ENCODE data around the gene CNTNAP5. TPM values are rescaled to one million over a fixed set of nuclear protein-coding genes. Genes with fewer than 3 reads are reported as not detected.

CNTNAP5 gene
- total RNA-seq, 2 donors from 2014 or later: not detected

DNA sequence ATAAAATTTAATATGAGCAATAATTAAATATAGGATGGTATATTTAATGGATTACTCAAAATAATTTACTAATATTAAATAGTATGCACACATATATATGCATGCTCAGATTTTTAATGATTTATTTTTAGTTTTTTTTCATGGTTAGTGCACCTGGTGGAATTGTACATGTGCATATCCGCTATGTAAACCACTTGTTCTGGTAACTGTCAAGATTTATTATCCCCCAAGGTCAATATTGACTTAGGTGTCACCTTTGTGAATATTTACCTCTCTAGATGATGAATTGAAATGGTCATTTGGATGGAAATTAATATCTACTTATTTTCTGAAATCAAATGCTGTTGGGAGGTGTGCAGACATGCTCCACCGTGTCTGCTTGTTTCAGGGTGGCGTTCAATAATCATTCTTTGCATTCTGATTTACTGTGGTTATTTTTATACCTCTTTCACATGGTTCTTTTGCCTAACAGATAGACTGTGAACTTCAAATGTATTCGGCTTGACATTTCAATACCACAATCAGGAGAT, 14.7 kb downstream of the CNTNAP5 start:
- H3K27ac Mint-ChIP-seq: no peak overlapping the region

DNA sequence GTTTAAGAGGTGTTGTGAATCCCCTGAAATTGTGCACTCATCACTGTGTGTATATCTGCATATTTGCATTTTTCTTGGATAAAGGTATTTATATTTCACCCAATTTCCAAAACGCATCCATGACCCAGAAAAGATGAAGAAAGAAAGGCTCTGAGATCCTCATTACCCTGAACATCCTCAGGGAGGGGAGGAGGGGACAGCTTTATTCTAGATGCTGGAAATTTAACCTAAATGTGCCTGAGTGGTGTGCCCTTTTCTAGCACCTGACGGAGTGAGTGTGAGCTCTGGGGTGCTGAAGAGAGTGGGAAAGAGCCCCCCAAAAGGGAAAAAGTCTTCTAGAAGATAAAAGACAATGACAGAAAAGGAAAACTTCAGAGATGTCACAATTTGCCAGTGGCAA, 20.8 kb downstream of the CNTNAP5 start:
- ATAC-seq (replicated peaks): no peak
- Mint-ChIP-seq H3K4me3 (no peak overlapping the region), H3K9me3 (peaks cover 20% of the 10 kb centered on the region), H3K27ac (no peak overlapping the region), H3K4me1 (no peaks in the 10 kb centered on the region), H3K36me3 (ENCODE audit: low read depth) (no peaks in the 10 kb centered on the region), H3K27me3 (no peaks in the 10 kb centered on the region)

More for the DNA sequence above, 14.7 kb downstream of the CNTNAP5 start:
- Mint-ChIP-seq H3K36me3 (ENCODE audit: low read depth) (no peaks in the 10 kb centered on the region), H3K4me3 (no peak overlapping the region), H3K4me1 (no peaks in the 10 kb centered on the region), H3K27me3 (no peaks in the 10 kb centered on the region), H3K9me3 (peaks cover 19% of the 10 kb centered on the region)
- ATAC-seq (replicated peaks): no peak

DNA sequence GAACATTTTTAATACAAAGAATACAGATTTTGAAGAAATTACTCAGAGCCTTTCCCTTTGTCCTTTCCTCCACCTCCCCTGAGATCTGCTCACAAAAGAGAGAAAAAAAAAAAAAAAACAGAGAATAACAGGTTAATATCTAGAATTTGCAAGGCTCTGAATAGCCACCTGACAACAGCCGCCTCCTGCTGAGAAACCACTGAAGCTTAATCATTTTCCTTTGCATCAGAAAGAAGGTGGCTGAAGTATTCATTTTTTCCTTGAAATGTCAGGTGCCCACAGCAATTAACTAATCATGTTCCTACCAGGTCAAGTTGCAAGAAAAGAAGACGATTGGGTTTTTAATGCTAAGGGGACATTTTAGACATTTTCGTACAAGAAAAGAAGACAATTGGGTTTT, 21.2 kb downstream of the CNTNAP5 start:
- Mint-ChIP-seq H3K27me3 (no peaks in the 10 kb centered on the region), H3K4me3 (no peak overlapping the region), H3K4me1 (no peaks in the 10 kb centered on the region), H3K36me3 (ENCODE audit: low read depth) (no peaks in the 10 kb centered on the region), H3K27ac (no peak overlapping the region), H3K9me3 (peaks cover 19% of the 10 kb centered on the region)
- no peak for ATAC-seq (replicated peaks)

DNA sequence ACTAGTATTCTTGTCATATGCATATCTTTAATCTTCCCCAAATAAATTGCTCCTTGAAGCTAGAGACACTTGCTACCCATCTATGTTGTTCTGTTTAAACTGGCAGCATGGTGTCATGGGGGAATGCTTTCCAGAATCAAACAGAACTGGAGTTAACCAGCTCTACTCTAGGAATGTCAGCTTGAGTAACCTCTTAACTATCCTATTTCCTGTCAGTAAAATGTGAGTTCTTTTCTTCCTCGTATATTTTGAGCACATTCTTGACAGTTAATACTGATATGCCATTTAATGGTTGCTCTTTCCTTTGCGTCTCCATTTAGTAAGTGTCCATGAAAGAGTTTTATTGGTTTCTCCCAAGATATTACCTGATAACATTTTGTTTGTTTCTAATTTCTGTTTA, 23.0 kb downstream of the CNTNAP5 start:
- Mint-ChIP-seq H3K36me3 (ENCODE audit: low read depth) (no peaks in the 10 kb centered on the region), H3K27me3 (no peaks in the 10 kb centered on the region), H3K9me3 (peaks cover 16% of the 10 kb centered on the region), H3K4me3 (no peak overlapping the region), H3K4me1 (no peaks in the 10 kb centered on the region), H3K27ac (no peak overlapping the region)
- no peak for ATAC-seq (replicated peaks)

DNA sequence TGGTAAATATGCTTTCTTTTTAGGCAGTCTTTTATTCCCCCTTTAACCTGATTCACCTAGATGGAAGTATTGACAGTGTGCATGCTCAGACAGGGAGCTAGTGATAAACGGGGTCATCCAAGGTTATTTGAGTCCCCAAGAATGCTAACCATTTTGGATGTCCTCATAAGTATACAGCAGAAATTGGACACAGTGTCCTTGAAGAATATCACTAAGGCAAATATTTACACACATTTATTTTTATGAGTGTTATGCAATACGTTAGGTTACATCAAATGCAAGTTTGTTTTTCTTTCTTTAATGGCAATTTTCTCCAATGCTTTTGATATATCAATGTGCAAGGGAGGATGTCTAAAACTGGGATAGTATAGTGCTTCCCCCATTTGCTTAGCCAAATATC, 23.6 kb downstream of the CNTNAP5 start:
- H3K4me3 Mint-ChIP-seq: no peak overlapping the region
- no peaks in the 10 kb centered on the region for H3K4me1 Mint-ChIP-seq
- H3K27ac Mint-ChIP-seq: no peak overlapping the region

DNA sequence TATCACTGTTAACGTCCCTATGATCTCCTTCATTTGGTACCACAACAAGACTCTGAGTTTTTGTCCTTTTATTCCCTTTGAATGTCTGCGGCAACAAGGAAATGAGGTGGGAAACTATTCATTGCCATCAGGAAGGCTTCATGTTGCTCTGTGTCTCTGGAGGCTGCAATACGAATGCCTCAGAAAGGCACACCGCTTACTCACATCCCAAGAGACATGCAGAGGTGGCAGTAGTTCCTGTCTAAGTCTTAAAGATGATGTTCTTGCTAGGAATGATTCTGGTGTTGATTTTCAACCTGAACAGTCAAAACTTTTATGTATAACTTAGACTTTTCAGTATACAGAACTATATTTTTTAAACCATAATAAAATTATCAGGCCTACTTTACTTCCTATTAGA, 24.0 kb downstream of the CNTNAP5 start:
- no peaks in the 10 kb centered on the region for H3K4me1 Mint-ChIP-seq
- no peak overlapping the region for H3K4me3 Mint-ChIP-seq
- H3K36me3 Mint-ChIP-seq (ENCODE audit: low read depth): no peaks in the 10 kb centered on the region
- H3K27ac Mint-ChIP-seq: no peak overlapping the region
- no peaks in the 10 kb centered on the region for H3K27me3 Mint-ChIP-seq
- peaks cover 11% of the 10 kb centered on the region for H3K9me3 Mint-ChIP-seq
- ATAC-seq (replicated peaks): no peak

More for the DNA sequence above, 23.6 kb downstream of the CNTNAP5 start:
- Mint-ChIP-seq H3K36me3 (ENCODE audit: low read depth) (no peaks in the 10 kb centered on the region), H3K9me3 (peaks cover 11% of the 10 kb centered on the region), H3K27me3 (no peaks in the 10 kb centered on the region)
- no peak for ATAC-seq (replicated peaks)

DNA sequence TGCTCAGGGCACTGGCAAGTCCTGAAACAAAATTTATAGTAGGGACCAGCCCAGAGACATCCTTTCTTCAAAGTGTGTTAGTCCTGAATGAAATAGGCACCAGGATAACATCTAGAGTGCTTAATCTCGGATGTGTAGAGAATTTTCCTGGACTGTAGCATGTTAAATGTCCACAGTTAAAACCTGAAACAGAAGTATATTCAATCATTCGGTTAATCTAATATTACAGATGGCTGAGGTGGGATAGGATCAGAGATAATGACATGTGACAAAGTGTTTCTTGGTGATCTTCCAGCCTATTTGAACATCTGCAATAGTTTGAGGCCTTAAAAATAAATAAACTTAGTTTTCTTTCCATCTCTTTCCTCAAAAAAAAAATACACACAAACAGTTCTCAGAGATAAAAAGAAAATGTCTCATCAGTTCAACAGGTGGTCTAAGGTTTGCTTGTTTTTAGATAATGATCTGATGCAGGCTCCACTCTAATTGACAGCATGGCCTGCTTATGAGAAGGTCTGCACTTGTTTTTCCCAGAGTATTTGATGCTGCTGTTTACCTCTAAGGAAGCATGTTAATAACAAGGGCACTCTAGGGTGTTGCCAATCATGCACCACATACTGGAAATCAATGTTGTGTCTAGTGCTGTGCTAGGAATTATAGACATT, 25.9 kb downstream of the CNTNAP5 start:
- no peaks in the 10 kb centered on the region for H3K4me1 Mint-ChIP-seq

DNA sequence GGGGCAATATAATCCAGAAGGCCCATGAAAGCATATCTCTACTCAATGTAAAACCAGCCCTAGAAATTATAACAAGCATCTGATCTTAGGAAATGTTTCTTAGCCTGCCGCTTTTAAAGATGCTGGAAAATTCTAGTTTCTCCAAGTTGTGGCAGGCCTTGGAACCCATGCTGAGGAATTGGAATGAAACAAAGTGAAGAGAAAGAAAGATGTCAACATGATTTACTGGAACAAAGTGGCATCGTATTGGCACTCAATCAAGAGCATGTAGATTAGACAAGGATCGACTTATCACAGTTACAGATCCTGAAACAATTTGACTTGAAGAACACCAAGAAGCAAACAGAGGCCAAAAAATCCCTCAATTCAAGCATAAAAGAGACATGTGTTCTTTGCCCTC, 28.7 kb downstream of the CNTNAP5 start:
- Mint-ChIP-seq H3K4me1 (no peaks in the 10 kb centered on the region), H3K9me3 (peaks cover 14% of the 10 kb centered on the region), H3K27me3 (no peaks in the 10 kb centered on the region), H3K36me3 (ENCODE audit: low read depth) (no peaks in the 10 kb centered on the region), H3K4me3 (no peak overlapping the region), H3K27ac (no peak overlapping the region)
- ATAC-seq (replicated peaks): no peak

More for the DNA sequence above, 25.9 kb downstream of the CNTNAP5 start:
- no peaks in the 10 kb centered on the region for H3K36me3 Mint-ChIP-seq (ENCODE audit: low read depth)
- no peak overlapping the region for H3K4me3 Mint-ChIP-seq
- H3K27me3 Mint-ChIP-seq: no peaks in the 10 kb centered on the region
- peaks cover 20% of the 10 kb centered on the region for H3K9me3 Mint-ChIP-seq
- H3K27ac Mint-ChIP-seq: no peak overlapping the region
- no peak for ATAC-seq (replicated peaks)

DNA sequence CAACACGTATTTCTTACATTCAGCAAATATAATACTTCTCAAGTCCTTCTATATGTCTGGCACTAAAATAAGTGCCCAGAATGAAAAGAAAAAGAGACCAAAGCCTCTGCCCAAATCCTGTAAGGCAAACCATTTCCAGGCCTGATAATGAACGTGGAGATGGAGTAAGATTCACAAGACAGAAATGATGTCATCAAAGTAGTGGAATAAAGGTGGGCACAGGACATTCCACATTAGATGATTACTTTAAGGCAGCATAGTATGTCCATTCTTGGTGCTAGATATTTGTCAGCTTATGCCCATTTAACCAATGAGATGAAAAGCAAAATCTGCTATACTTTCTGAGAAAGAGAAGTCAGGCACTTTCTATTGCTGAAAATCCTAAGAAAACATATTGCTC, 38.5 kb downstream of the CNTNAP5 start:
- Mint-ChIP-seq H3K27ac (no peak overlapping the region), H3K9me3 (peaks cover 6% of the 10 kb centered on the region), H3K36me3 (ENCODE audit: low read depth) (no peaks in the 10 kb centered on the region), H3K4me1 (no peaks in the 10 kb centered on the region), H3K4me3 (no peak overlapping the region), H3K27me3 (no peaks in the 10 kb centered on the region)
- ATAC-seq (replicated peaks): no peak

DNA sequence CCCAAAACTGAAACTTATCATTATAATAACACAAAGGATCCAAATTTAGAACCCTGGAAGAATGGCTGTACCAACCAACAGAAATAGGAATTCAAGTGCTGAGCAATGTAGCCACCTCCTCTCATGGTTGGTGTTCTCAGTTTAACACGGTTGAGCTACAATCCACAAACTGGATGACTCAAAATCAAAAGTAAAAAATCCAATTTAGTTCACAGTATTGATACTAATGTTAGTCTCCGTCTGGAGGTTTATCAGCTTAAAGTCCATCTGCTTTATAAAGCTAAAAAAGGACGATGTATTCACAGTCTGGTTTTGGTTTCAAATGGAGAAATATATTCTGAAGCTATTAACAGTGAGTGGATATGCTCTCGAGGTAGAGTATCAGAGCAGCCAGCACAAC, 40.5 kb downstream of the CNTNAP5 start:
- no peak overlapping the region for H3K27ac Mint-ChIP-seq
- no peaks in the 10 kb centered on the region for H3K36me3 Mint-ChIP-seq (ENCODE audit: low read depth)
- peaks cover 10% of the 10 kb centered on the region for H3K9me3 Mint-ChIP-seq
- H3K4me3 Mint-ChIP-seq: no peak overlapping the region
- ATAC-seq (replicated peaks): no peak
- H3K4me1 Mint-ChIP-seq: no peaks in the 10 kb centered on the region
- no peaks in the 10 kb centered on the region for H3K27me3 Mint-ChIP-seq

DNA sequence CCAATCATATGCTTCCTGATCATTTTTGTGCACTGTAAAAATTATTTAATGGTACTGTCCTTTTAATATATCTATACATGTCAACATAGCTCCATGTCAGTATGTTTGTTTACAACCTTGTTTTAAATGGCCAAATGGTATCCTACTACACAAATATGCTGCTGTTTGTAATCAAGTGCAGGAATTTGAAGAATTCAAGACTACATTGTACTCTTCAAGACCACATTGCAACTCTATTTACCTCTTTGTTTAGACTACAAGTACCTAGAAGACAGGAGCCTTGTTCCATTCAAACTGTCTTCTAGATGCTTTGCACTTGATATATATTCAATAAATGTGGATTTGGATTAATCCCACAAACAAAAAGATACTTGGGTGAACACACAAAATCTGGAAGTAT, 41.7 kb downstream of the CNTNAP5 start:
- Mint-ChIP-seq H3K9me3 (peaks cover 10% of the 10 kb centered on the region), H3K36me3 (ENCODE audit: low read depth) (no peaks in the 10 kb centered on the region), H3K27ac (no peak overlapping the region), H3K27me3 (no peaks in the 10 kb centered on the region), H3K4me1 (no peaks in the 10 kb centered on the region), H3K4me3 (no peak overlapping the region)
- no peak for ATAC-seq (replicated peaks)

DNA sequence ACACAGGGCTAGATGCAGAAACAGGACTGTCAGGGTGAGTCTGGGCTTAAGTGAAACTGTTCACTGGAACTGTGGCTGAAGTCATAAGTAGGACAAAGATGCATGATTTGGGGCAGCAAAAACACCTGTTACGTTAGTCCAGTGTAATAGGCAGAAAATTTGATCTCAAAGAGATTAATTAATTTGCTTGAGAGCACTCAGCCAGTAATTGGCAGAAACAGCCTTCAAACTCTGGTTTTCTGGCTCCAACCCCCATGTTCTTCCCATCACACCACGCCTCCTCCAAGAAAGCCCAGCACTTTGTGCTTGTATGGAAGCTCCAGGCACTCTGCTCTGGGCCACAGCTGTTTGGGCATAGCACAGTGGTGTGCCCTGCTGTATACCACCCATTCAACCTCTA, 54.0 kb downstream of the CNTNAP5 start:
- no peak overlapping the region for H3K27ac Mint-ChIP-seq
- no peak overlapping the region for H3K4me3 Mint-ChIP-seq
- no peak for ATAC-seq (replicated peaks)
- no peaks in the 10 kb centered on the region for H3K4me1 Mint-ChIP-seq
- H3K9me3 Mint-ChIP-seq: no peaks in the 10 kb centered on the region
- no peaks in the 10 kb centered on the region for H3K27me3 Mint-ChIP-seq
- H3K36me3 Mint-ChIP-seq (ENCODE audit: low read depth): no peaks in the 10 kb centered on the region

DNA sequence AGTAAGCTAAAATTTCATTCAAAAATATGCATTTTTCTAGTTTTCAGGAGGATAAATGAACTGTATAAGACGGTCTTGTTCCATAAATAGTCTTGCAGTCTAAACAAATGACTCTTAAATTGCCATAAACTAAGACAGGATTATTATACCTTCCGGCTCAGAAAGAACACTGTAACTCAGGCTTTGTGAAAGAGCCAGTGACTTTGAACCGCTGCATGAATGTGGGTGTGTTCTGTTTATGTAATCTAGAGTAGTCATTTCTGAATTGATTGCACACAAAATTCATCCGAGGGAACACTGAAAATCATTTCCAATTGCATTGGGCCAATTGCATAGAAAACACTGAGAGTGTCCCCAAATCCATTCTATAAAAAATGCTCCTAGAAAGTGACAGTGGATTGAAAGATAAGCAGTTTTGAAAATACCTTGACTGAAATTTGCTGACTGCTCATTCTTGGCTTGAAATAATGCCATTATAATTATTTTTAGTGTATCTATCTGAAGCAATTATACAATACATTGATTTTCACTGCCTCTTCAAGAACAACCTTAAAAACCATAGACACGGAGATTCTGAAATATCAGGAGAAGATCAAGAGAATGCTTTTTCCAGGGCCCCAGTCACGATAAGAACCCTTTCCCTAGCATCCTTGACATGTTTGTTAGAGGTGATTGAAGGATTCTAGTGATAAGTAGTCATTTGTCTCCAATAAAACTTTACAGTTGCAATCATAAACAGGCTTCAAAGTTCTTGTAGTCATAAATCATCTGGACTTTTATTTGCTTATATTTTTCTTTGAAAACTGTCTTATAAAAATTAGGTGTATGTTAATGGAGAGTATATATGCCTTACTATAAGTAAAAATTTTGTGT, 55.4 kb downstream of the CNTNAP5 start:
- H3K27me3 Mint-ChIP-seq: no peaks in the 10 kb centered on the region
- no peaks in the 10 kb centered on the region for H3K4me1 Mint-ChIP-seq
- no peak for ATAC-seq (replicated peaks)
- no peak overlapping the region for H3K27ac Mint-ChIP-seq
- peaks cover 3% of the 10 kb centered on the region for H3K9me3 Mint-ChIP-seq
- H3K4me3 Mint-ChIP-seq: no peak overlapping the region
- no peaks in the 10 kb centered on the region for H3K36me3 Mint-ChIP-seq (ENCODE audit: low read depth)

DNA sequence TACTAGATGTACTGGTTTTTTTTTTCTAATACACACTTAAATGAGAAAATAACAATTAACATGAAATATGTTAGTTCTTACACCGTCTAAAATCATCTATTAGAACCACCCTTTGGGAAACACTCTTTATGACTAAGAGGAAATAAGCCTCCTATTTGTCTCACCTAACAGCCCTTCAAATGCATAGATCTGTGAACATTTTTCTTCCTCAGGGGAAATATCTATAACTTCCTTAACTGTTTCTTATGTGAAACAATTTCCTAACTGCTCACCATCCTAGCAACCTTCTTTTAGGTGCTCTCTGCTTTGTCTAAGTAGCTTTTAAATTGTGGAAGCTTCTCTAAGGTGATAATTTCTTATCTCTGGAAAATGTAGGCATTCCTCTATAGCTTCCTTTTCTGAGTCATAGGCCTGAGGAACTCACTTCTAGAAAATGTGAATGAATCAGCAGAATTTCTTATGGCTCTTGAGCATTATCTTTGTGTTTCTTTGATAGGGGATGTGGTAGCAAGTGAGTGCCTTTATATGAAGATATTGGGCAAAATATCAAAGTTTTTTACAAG, 56.1 kb downstream of the CNTNAP5 start:
- Mint-ChIP-seq H3K4me1 (no peaks in the 10 kb centered on the region), H3K27me3 (no peaks in the 10 kb centered on the region), H3K27ac (no peak overlapping the region), H3K4me3 (no peak overlapping the region), H3K9me3 (peaks cover 7% of the 10 kb centered on the region), H3K36me3 (ENCODE audit: low read depth) (no peaks in the 10 kb centered on the region)
- ATAC-seq (replicated peaks): no peak

DNA sequence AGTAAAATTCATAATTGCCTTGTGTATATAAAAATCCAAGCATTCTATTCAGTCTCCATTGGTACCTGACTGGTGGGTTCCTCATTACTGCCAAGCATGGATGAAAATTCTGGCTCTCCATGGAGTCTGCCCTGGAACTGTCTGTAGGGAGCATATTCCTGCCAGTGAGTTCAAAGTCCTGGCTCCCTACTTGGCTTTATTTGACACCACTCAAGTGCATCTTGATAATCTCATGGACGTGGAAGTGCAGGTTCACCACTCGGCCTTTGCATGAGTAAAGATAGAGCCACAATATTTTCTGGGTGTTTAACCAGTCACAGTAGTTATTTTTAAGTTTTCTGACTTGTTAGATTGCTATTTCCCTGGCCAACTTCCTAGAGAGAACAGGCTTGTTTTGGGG, 63.5 kb downstream of the CNTNAP5 start:
- no peaks in the 10 kb centered on the region for H3K4me1 Mint-ChIP-seq
- H3K4me3 Mint-ChIP-seq: no peak overlapping the region

More for the DNA sequence above, 63.5 kb downstream of the CNTNAP5 start:
- Mint-ChIP-seq H3K27me3 (no peaks in the 10 kb centered on the region), H3K9me3 (peaks cover 18% of the 10 kb centered on the region), H3K27ac (no peak overlapping the region), H3K36me3 (ENCODE audit: low read depth) (no peaks in the 10 kb centered on the region)
- no peak for ATAC-seq (replicated peaks)

All from activated T-helper 17 cell treated with anti-CD3 and anti-CD28 coated beads, Interleukin-2, amount 50 U/mL, for 72 hours (primary cell).